ENCODE data around the gene BMP8B.

Gene BMP8B

DNA sequence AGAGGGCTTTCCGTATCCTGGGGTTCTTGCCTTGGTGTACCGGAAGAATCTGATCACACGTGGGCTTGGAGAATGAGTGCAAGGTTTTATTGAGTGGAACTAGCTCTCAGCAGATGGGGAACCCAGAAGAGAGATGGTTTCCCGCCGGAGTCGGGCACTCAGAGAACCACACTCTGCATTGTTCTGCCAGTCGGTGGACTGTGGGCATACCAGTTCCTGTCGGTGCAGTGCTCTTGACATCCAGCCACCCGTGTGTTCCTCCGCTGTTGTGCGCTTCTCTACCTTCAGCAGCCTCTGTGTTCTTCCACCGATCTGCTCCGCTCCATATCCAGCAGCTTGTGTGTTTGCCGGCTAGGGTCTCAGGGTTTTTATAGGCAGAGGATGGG is 60.7 kb downstream of the BMP8B start:
- DNase-seq (ENCODE audit: low spot score): no peak
- FAIRE-seq: peak; percentile 53

DNA sequence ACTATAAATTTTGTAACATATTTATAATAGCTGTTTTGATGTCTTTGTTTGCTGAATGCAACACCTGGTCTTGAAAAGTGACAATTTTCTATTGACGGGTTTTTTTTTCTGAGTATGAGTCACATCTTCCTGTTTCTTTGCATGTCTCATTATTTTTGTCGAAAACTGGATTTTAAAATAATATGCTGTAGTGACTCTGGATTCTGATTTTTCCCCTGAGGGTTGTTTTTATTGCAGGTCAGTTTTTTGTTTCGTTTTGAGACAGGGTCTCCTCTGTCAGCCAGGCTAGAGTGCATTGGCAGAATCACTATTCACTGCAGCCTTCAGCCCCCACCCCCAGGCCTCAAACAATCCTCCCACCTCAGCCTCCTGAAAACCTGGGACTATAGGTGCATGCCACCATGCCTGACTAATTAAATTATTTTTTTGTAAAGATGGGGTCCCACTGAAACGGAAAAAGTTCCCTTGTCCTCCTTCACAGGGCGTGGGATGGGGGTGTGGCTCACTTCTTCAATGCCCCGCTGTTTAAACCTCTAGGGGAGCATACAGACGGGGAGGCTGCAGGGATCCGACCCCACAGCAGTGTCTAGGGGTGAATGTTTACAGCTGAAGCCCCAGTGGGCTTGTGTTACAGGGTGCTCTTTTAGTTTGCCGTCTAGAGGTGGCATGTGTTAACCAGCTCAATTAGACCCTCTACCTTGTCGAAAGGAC is 61.3 kb downstream of the BMP8B start:
- no peak for FAIRE-seq

DNA sequence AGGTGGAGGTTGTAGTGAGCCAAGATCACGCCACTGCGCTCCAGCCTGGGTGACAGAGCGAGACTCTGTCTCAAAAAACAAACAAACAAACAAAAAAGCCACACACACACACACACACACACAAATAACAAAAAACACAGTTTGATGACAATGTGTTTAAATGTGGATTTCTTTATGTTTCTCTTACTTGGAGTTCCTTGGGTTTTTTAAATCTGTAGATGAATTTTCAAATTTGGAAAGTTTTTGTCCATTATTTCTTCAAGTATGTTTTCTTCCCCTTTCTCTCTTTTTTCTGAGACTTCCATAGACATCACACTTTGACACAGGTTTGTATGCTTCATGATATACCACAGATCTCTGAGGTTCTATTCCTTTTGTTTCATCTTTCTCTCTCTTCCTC is 62.1 kb downstream of the BMP8B start:
- FAIRE-seq (no peak), DNase-seq (ENCODE audit: low spot score) (no peak)

More for the DNA sequence above, 61.3 kb downstream of the BMP8B start:
- no peak for DNase-seq (ENCODE audit: low spot score)

DNA sequence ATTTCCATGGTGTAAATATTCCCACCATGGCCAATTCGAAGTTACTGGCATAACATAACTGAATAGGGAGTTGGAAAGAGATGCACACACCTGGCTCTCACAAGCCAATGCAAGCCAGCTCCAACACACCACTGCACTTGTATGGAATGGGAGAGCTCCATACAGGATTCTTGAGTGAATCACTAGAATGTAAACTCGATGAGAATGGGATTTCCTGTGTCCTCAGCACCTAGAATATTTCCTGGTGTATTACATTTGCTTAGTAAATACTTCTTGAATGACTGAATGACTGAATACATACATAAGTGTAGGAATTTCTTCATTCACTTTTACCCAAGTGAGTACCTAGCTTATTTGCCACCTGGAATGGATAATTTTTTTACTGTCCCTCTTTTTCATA is 66.2 kb downstream of the BMP8B start:
- DNase-seq (ENCODE audit: low spot score): no peak
- no peak for FAIRE-seq

DNA sequence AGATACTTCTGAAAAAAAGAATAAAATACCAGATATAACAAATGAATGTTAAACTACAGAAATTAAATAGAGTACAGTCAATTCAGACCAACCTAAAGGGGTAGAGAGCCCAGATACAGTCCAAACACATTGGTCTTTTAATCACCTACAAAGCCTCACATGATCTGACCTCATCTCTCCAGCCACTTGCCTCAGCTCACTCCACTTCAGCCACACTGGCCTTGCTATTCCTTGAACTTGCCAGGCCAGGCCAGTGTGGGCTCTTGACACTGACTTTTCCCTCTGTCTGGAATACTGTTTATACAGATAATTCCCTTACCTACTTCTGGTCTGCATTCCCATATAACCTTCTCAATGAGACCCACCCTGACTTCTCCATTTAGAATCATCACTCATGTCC is 67.0 kb downstream of the BMP8B start:
- no peak for DNase-seq (ENCODE audit: low spot score)
- FAIRE-seq: no peak

DNA sequence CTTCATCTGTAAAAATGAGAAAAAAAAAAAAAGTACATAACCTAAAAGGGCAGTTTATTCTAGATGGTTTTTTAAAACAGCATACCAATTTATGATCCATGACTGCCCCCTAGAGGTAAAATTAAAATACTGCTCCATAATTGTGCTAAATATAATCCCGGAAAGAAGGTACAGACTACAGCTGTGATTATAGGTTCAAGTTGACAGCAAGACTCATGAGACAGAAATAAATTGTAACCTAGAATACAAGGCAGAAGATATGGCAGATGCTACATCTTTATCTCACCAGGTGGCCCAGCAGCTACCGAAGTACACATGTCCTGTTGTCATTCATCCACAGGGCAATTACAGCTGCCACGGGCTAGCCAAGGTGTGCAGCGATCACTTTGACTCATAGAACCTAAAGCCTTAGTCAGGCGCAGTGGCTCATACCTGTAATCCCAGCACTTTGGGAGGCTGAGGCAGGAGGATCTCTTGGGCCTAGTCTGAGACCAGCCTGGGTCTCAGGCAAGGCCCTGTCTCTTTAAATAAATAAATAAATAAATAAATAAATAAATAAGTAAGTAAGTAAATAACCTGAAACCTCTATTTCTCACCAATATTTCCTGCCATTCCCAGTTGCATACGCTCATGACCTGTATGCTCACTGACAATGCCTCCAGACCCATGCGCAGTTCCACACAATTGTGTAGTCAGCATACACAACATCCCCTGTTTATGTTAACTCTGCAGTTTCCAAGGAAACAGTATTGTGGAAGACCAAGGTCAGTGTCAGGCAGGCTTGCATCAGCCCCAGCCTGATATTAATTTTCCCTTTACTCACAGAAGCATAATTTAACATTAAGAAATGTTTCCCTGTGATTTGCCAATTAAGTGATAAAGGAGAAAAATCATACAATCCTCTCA is 68.3 kb downstream of the BMP8B start:
- DNase-seq (ENCODE audit: low spot score): peak; percentile 45

DNA sequence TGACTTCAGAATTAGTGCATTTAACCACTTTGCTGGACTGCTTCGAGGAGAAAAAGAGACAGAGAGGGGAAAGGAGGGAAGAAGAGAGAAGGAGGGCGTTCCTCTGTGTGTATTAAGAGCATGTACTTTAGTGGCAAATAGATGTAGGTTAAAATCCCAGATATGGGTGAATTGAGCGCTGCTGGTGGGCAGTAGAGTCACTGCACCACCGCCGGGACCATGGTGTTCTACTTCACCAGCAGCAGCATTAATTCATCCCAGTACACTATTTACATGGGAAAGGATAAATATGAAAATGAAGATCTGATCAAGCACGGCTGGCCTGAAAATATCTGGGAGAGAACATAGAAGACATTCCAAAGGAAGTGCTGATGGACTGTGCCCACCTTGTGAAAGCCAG is 70.9 kb downstream of the BMP8B start:
- no peak for FAIRE-seq
- DNase-seq (ENCODE audit: low spot score): no peak

More for the DNA sequence above, 68.3 kb downstream of the BMP8B start:
- no peak for FAIRE-seq

DNA sequence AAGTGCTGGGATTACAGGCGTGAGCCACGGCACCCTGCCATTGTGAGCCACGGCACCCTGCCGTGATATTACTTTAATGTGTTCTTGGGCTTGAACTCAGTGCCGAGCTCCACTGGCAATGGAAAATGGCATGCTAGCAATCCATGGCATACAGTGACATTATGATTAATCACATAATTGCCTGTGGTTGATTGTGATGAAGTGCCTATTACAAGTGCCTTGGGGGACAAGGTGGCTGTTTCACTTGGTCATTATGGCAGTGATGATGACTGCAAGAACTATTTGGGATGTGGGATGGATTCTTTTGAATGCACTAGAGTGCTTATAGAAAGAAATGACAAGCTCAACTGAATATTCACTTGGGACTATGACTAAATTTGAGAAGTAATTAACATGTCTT is 75.1 kb downstream of the BMP8B start:
- no peak for DNase-seq (ENCODE audit: low spot score)
- no peak for FAIRE-seq

DNA sequence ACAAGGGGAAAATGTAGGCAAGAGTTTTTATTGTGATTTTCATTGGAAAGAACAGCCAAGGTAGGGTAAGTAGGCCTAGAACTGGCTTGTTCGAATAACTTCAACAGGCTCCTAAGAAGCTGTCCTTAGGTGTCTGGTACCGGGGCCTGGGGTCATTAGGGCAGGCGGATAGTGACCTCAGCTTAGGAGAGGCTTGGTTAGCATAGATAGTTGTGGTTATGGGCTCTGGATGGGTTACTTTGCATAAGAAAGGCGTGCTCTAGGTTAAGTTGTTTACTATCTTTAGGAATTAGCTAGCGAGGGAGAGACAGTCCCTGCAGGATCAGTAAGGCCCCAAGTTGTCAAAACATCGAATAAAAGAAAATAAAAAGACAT is 76.7 kb downstream of the BMP8B start:
- no peak for DNase-seq (ENCODE audit: low spot score)
- no peak for FAIRE-seq

DNA sequence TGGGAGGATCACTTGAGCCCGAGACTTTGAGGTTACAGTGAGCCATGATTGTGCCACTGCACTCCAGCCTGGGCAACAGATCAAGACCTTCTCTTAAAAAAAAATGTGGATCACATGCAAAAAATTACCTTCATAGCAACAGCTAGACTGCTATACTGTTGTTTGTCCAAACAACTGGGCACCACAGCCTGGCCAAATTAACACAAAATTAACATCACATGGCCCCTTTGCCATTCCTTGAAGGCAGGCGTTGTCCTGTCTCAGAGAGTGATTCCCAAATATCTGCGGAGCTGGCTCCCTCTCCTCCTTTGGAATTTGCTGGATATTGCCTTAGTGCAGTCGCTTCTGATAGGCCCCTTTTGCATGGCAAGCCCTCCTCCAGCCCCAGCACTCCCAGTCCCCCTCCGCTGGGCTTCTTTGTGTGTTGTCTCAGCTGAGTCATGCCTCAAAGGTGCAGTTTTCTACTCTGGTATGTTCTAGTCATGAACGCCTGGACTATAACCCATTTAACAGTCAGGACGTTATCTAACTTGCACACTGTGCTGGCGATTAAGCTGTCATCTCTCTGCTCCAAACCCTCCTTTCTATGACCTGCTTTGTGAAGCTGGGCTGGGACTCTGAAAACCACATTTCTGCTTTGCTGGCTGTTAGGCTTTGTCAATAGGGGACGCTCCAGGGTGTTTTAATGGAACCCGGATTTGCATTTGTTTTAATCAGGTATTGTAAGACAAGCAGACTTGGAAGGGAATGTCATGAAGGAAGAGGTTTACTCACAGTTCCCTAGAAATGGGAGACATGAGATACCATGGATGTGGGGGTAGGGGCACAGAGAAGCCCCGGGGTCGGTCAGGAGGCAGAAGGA is 77.3 kb downstream of the BMP8B start:
- FAIRE-seq (no peak), DNase-seq (ENCODE audit: low spot score) (no peak)

DNA sequence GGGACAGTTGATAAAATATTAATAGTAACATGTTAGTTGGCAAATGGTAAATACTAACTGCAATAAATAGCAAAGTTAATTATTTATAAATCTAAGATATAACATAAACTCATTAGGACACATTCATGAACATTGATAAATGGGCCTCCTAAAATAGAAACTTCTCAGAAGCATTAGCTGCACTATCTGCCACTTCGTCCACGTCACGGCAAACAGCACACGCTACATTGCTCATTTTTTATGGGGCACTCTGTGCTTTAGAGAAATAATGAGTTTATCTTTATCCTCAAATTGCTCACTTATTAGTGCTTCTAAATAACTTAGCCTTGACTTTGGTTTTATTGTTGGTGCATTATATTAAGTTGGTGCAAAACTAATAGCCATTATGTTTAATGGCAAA is 81.2 kb downstream of the BMP8B start:
- no peak for FAIRE-seq
- DNase-seq (ENCODE audit: low spot score): no peak
